SK-N-MC (cell line): ENCODE results near the gene SELENOV.

Experiments used
- EZH2 ChIP-seq: fragments of 200-600 bp; sonication (generic); IDR thresholded peaks from one replicate; pipeline ENCODE4 v1.6.1; 2017; ENCODE audit warnings: antibody characterized with exemption
- POLR2AphosphoS5 ChIP-seq: IDR thresholded peaks from 2 replicates; pipeline ENCODE4 v1.6.1; 2012; ENCODE audit warnings: mild to moderate bottlenecking, low read depth, low read length, borderline replicate concordance

GRCh38 chr19:39546599-39546998 is 31.7 kb downstream of the SELENOV start:
- TF ChIP-seq EZH2 (no peak), POLR2AphosphoS5 (no peak)
